Neural cell (in vitro differentiated cells): ENCODE data around the gene VWA1. TPM values are rescaled to one million over a fixed set of nuclear protein-coding genes. Genes with fewer than 3 reads are reported as not detected.

Experiments used
- H2AFZ ChIP-seq: fragments of 200-600, 300-800 bp; sonication (generic), shearing (Covaris generic); 2 replicates; pipeline ENCODE4 v1.6.0; 2014; ENCODE audit warnings: low read depth, mild to moderate bottlenecking, antibody characterized with exemption, low read length, moderate library complexity
- H3F3A ChIP-seq: fragments of 200-600 bp; shearing (Covaris generic); 2 replicates; pipeline ENCODE4 v1.6.1; 2016; ENCODE audit warnings: mild to moderate bottlenecking, moderate library complexity, mixed read lengths, antibody characterized with exemption, low read length; ENCODE audit not compliant: insufficient read depth, poor library complexity, severe bottlenecking
- H3K27ac ChIP-seq: fragments of 200-600, 300-800 bp; sonication (generic), shearing (Covaris generic); 2 replicates; pipeline ENCODE4 v1.5.1; 2014; ENCODE audit warnings: mild to moderate bottlenecking, low read length, moderate library complexity
- H3K27me3 ChIP-seq: fragments of 300-800, 200-600 bp; sonication (generic), shearing (Covaris generic); 2 replicates; pipeline ENCODE4 v1.6.0; 2014; ENCODE audit warnings: mild to moderate bottlenecking, low read depth, low read length, moderate library complexity; ENCODE audit not compliant: insufficient read depth
- H3K36me3 ChIP-seq: fragments of 300-800, 200-600 bp; sonication (generic), shearing (Covaris generic); 2 replicates; pipeline ENCODE4 v1.5.1; 2014; ENCODE audit warnings: mild to moderate bottlenecking, antibody characterized with exemption, low read length, moderate library complexity; ENCODE audit not compliant: insufficient read depth
- H3K4me2 ChIP-seq: fragments of 300-800, 200-600 bp; sonication (generic), shearing (Covaris generic); 2 replicates; pipeline ENCODE4 v1.6.0; 2014; ENCODE audit warnings: mild to moderate bottlenecking, low read length
- H3K4me3 ChIP-seq: fragments of 300-800, 200-600 bp; sonication (generic), shearing (Covaris generic); 2 replicates; pipeline ENCODE4 v1.5.1; 2014; ENCODE audit warnings: mild to moderate bottlenecking, low read length, moderate library complexity
- H3K79me2 ChIP-seq: fragments of 200-600 bp; shearing (Covaris generic); replicated peaks from 2 replicates; pipeline ENCODE4 v1.6.0; 2014; ENCODE audit warnings: mild to moderate bottlenecking, low read length, moderate library complexity; ENCODE audit not compliant: insufficient read depth
- H3K9ac ChIP-seq: fragments of 300-800, 200-600 bp; sonication (generic), shearing (Covaris generic); 2 replicates; pipeline ENCODE4 v1.6.1; 2016; ENCODE audit warnings: mild to moderate bottlenecking, low read length, mixed read lengths
- H3K9me2 ChIP-seq: fragments of 200-600 bp; shearing (Covaris generic); 2 replicates; pipeline ENCODE4 v1.6.1; 2016; ENCODE audit warnings: mild to moderate bottlenecking, low read length, mixed read lengths; ENCODE audit not compliant: insufficient read depth
- H3K9me3 ChIP-seq: fragments of 200-600, 300-800 bp; sonication (generic), shearing (Covaris generic); 2 replicates; pipeline ENCODE4 v1.6.1; 2016; ENCODE audit warnings: mild to moderate bottlenecking, mixed run types, low read length, moderate library complexity, mixed read lengths
- H4K20me1 ChIP-seq: fragments of 200-600 bp; shearing (Covaris generic); 2 replicates; pipeline ENCODE4 v1.6.1; 2016; ENCODE audit warnings: mild to moderate bottlenecking, mixed run types; ENCODE audit not compliant: insufficient read depth
- CTCF ChIP-seq: fragments of 450-650 bp; IDR thresholded peaks from 2 replicates; pipeline ENCODE4 v1.5.1; 2014; ENCODE audit warnings: antibody characterized with exemption, mild to moderate bottlenecking, moderate library complexity; ENCODE audit not compliant: poor library complexity, severe bottlenecking
- EP300 ChIP-seq: fragments of 450-650 bp; conservative IDR thresholded peaks from 2 replicates; pipeline ENCODE4 v1.6.1; 2014; ENCODE audit warnings: antibody characterized with exemption, mild to moderate bottlenecking, moderate library complexity; ENCODE audit not compliant: poor library complexity, severe bottlenecking
- EZH2 ChIP-seq: fragments of 200-600, 300-800 bp; shearing (Covaris generic), sonication (generic); IDR thresholded peaks from 2 replicates; pipeline ENCODE4 v1.6.1; 2014; ENCODE audit warnings: antibody characterized with exemption, low read length, borderline replicate concordance, mild to moderate bottlenecking; ENCODE audit not compliant: insufficient read depth, poor library complexity, severe bottlenecking
- MXI1 ChIP-seq: fragments of 450-650 bp; conservative IDR thresholded peaks from 2 replicates; pipeline ENCODE4 v1.6.1; 2014; ENCODE audit warnings: antibody characterized with exemption, mild to moderate bottlenecking; ENCODE audit not compliant: poor library complexity, severe bottlenecking
- POLR2AphosphoS5 ChIP-seq: IDR thresholded peaks from 2 replicates; pipeline ENCODE4 v1.6.1; 2012
- RAD21 ChIP-seq: fragments of 450-650 bp; conservative IDR thresholded peaks from 2 replicates; pipeline ENCODE4 v1.6.1; 2014; ENCODE audit warnings: antibody characterized with exemption, mild to moderate bottlenecking, moderate library complexity
- REST ChIP-seq: IDR thresholded peaks from 2 replicates; pipeline ENCODE4 v1.6.1; 2012; ENCODE audit warnings: borderline replicate concordance
- SMC3 ChIP-seq: fragments of 450-650 bp; conservative IDR thresholded peaks from 2 replicates; pipeline ENCODE4 v1.6.1; 2014; ENCODE audit warnings: antibody characterized with exemption, mild to moderate bottlenecking, moderate library complexity; ENCODE audit not compliant: poor library complexity
- TAF1 ChIP-seq: IDR thresholded peaks from 2 replicates; pipeline ENCODE4 v1.6.1; 2012; ENCODE audit warnings: low read depth
- polyA minus RNA-seq: library from RNA; depleted of rRNA, polyadenylated mRNA; stranded (reverse); fragments of >200 nt; gene quantifications from 2 replicates; pipeline ENCODE4 v1.2.3, GENCODE V29; 2014
- polyA plus RNA-seq: library from polyadenylated mRNA; depleted of rRNA; stranded (reverse); fragments of >200 nt; gene quantifications from 2 replicates; pipeline ENCODE4 v1.2.3, GENCODE V29; 2014

VWA1 gene
- 0.88 and 1.4 TPM in 2 replicates for polyA plus RNA-seq
- polyA minus RNA-seq, result 0.81 and 1.5 TPM in 2 replicates

- H3K4me3 ChIP-seq, result peak within 1 kb of the TSS; percentile 51
- no peaks in the 10 kb centered on the region for H3K79me2 ChIP-seq
- no peaks in the 10 kb centered on the region for H3K9me2 ChIP-seq
- TF ChIP-seq POLR2AphosphoS5, result no peak
- TF ChIP-seq EZH2, result no peak
- no peak for TF ChIP-seq CTCF
- H3K27me3 ChIP-seq, result peaks cover 12% of the 10 kb centered on the region
- no peak within 1 kb of the TSS for H3K4me2 ChIP-seq
- no peaks in the 10 kb centered on the region for H4K20me1 ChIP-seq
- H2AFZ ChIP-seq, result no peak within 1 kb of the TSS
- H3K27ac ChIP-seq, result no peak within 1 kb of the TSS
- no peaks in the 10 kb centered on the region for H3K9me3 ChIP-seq
- H3K9ac ChIP-seq, result no peak within 1 kb of the TSS
- H3K36me3 ChIP-seq, result no peaks in the 10 kb centered on the region
- no peaks in the 10 kb centered on the region for H3F3A ChIP-seq
Measured at GRCh38 chr1:1435106-1435903, at the start of gene VWA1. VWA1 (plus strand) TSS chr1:1435690; CDS start chr1:1435749, 59 bp downstream.

GRCh38 chr1:1385931-1386330 is 49.6 kb upstream of the VWA1 start:
- Histone ChIP-seq H3K27me3 (no peaks in the 10 kb centered on the region), H4K20me1 (no peaks in the 10 kb centered on the region), H3K36me3 (no peaks in the 10 kb centered on the region), H2AFZ (no peak overlapping the region), H3F3A (no peaks in the 10 kb centered on the region), H3K9ac (no peak overlapping the region), H3K4me2 (no peak overlapping the region), H3K9me3 (no peaks in the 10 kb centered on the region), H3K27ac (no peak overlapping the region), H3K4me3 (no peak overlapping the region), H3K79me2 (no peaks in the 10 kb centered on the region), H3K9me2 (no peaks in the 10 kb centered on the region)
- no peak for TF ChIP-seq TAF1
- TF ChIP-seq MXI1, result no peak
- no peak for TF ChIP-seq RAD21
- TF ChIP-seq SMC3, result no peak
- no peak for TF ChIP-seq POLR2AphosphoS5
- no peak for TF ChIP-seq EP300
- no peak for TF ChIP-seq CTCF
- TF ChIP-seq REST, result no peak
- TF ChIP-seq EZH2, result no peak
